ENCODE measurements around the gene ARF5.

Gene ARF5

DNA sequence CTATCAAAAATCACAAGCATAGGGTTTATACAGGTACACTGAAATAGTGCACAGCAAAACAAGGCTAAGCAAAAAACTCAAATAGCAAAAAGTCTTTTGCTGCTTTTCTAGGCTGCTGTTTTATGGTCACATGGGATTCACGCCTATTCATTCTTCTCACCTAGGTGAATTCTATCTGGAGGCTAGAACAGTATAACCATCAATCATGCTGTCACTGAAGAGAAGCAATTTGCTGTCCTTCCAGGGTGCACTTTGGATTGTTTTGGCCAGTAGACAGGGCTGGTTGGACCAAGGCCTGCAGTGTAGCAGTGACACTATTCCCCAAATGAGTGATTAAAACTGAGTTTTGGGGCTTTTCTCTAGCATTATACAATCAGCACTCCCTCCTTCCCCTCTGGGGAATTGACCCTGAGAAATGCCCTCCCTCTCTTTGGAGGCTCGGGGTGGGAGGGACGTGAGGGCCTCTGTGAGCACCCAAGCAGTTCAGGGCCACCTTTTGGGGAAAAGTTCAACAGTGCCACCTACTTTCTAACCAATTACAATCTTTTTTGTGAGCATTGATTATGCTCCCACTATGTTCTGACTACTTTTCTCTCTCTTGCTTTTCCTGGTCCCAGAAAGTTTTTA, 47.6 kb downstream of the ARF5 start:
- DNase-seq (ENCODE audit: low read depth) = no peak

DNA sequence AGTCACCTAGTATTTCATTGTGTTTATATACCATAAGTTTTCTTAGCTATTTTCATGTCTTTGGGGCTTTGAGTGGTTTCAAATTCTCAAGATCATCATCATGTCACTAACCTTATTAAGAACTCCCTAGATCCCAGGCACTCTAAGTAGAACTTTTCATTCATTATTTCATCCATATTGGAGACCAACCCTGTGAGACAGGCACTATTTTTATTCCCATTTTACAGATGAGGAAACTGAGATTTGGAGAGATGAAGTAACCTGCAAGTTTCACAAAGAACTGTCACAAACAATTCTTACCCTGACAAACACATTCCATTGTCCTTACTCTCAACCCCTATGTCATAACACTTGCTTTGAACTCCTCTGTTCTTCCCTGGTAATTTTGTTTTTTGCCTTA, 50.0 kb downstream of the ARF5 start:
- DNase-seq (ENCODE audit: low read depth) = no peak
